Activated T-helper 1 cell treated with anti-CD3 and anti-CD28 coated beads, Interleukin-2, amount 50 U/mL, for 16 hours (primary cell): ENCODE measurements around the gene PGR.
"Not testable (repeated sequence)": the region's sequence is repeated elsewhere in the genome, so short reads cannot be mapped to it uniquely, and the experiment has no call there.

Experiments used
- DNase-seq, 2 donors: peaks; one replicate each; pipeline ENCODE4 v3.0.0-alpha.2; 2020; ENCODE audit warnings: low read depth in 1 of 2, low spot score in 1 of 2

Gene PGR

DNA sequence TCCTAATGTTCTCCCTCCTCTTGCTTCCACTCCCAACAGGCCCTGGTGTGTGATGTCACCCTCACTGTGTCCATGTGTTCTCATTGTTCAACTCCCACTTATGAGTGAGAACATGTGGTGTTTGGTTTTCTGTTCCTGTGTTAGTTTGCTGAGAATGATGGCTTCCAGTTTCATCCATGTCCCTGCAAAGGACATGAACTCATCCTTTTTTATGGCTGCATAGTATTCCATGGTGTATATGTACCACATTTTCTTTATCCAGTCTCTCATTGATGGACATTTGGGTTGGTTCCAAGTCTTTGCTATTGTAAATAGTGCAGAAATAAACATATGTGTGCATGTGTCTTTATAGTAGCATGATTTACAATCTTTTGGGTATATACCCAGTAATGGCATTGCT lies 115.9 kb downstream of the PGR start:
- DNase-seq, result not testable (repeated sequence)

DNA sequence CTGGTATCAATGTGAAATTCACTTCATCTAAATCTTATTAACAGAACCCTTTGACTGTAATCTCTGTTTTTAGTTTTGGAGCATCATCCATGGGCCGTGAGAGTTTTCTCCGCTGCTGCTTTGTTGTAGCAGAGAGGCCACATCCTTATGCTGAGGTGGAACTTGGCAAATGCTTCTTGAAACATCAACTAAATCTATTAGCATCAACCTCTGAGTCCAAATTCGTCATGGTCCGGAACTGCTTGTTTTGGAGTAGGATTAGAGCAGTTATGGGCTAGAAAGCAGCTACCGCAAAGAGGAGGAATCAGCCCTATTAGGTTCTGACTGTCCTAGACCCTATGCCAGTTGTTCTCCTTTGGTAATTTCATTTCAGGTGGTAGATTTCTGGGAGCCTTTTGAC lies 117.7 kb downstream of the PGR start:
- no peak for DNase-seq

DNA sequence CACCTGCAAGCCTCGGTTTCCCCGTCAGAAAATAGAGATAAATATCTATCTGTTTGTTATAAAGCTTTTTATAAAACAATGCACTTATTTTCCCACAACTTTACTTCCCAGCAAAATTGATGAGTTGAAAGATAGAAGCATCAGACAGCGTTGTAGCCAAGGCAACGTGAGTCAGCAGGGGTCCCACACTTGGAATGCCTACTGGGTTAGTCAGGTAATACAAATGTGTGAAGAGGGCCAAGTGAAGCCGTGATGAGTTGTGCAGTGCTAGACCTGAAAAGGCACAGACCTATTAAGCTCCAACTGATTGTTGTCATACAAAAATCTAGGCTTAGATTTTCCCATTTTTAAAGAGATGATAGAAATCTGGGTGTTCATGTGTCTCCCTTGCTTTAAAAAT lies 118.7 kb downstream of the PGR start:
- DNase-seq, result no peak

DNA sequence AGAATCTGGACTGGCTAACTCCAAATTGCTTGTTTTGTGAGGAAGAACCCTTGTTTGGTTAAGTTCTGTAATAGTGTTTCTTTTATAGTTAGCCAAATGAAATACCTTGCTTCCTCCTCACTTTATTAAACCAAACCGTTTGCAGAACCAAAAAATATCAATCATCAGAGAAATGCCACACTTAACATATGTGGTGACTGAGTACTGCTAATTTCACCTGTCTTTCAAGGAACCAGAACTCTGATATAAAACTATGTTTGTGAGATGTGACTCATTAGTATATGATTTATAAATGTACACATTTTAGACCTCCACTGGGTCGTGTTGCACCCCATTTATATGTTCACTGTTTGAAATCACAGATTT lies 119.9 kb downstream of the PGR start:
- DNase-seq, result no peak

DNA sequence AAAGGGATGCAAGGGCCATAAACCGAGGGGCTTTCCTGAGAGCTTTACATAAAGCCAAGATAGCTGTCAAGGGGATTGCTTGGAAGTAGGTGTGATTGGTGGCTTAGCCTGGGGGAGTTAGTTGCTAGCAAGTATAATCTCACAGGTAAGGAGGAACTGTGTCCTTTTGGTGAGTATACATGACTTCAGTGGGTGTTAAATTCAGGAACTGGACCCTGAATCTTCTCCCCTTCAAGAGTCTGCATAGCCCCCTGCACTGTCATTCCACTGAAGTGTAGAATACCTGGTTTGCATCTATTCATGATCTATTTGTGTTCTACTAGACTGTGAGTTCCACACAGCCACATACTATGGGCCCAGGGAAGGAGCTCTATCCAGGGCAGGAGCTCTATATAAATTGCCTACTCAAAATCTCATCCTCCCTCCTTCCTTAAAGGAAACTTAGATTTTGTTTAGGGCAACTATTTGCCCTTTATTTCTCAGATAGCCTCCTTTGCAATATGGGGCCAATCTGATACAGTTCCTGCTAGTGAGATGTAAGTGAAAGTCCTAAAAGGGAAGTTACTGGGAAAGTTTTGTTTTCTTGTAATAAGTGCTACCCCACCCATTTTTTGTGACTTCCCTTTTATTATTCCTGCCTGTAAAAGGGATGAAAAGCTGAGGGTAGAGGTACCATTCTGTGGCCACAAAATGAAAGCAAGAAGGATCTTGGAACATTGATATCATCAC lies 120.5 kb downstream of the PGR start:
- no peak for DNase-seq

DNA sequence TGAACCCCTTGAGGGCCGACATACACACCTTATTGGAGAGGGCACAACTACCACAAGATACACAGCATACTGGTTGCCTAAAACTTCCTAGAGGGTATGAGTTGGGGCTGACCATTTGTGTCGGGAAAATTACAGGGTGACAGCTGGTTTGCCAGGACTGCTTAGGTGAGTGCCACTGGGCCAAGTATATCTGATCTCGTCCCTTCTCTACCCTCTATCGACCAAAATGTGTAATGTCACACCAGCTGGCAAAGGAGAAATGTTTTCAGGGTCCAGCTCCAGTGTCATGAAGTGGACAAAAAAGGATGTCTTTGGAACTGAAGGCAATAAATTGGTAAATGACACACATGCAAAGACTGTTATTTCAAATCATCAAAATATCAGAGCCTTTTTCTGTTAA lies 126.1 kb downstream of the PGR start:
- DNase-seq, result no peak

DNA sequence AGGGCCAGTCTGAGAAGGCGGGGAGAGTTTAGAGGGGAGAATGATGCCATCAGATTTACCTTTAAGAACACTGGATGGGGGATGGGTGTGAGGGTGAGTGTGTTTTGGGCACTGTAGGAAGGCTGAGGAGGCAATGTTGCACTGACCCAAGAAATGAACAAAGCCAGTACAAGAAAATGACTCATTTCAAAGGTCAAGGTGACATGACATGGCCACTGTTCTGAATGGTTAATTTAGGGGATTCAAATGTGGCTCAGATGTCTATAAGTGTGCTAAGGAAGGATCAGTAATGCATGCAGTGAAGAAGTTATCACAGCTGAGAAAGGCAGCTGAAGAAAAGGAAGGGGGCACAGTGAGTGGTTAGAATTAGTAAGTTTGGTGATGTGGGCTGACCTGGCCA lies 129.9 kb downstream of the PGR start:
- no peak for DNase-seq

DNA sequence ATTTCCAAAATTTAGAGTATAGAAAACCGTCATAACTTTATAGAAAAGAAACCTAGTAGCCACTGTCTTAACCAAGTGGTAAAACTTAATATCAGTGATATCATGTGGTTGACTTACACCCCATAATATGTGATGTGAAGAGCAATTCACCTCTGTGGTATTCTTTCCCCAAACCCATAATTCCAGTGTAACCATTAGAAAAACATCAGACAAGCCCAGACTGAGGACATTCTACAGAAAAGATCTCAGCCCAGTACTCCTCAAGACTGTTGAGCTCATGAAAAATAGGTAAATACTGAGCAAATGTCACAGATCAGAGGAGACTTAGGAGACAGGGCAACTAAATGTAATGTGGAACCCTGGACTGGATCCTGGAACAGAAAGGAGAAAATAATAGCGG lies 134.6 kb downstream of the PGR start:
- no peak for DNase-seq

DNA sequence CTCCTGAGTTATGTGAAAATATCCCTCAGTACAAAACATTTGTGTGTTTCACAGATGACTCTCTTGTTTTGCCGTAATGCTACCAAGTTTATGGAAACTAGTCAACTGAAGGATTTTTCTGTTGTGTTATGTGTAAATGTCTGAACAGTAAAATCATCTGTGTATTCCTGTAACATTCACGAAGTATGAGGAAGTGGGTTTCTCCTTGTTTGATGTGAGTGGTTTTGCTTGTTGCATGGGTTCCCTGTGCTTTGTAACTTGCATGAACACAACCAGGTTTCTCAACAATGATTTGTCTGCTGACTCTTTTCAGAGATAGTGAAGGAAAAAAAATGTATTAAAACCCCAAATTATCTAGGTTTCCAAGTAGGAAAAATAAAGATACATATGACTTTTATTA lies 138.1 kb downstream of the PGR start:
- no peak for DNase-seq

DNA sequence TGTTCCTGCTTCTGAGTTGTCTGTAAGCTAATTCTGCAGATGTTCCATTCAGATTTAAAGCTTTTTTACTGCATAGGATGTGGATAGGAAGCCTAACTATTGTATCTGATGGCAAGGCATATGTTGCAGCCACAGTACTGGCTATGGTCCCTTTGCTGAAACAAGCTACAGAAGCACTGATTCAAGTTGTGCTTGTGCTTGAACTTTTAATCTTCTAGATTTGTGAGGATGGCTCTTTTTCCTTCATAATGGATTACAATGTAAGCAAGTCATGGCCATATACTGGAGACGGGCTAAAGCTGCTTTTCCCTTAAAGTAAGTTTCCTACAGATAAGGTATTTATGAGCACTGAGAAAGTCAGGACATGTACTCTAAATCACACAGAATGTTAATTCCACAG lies 138.7 kb downstream of the PGR start:
- DNase-seq, result no peak

DNA sequence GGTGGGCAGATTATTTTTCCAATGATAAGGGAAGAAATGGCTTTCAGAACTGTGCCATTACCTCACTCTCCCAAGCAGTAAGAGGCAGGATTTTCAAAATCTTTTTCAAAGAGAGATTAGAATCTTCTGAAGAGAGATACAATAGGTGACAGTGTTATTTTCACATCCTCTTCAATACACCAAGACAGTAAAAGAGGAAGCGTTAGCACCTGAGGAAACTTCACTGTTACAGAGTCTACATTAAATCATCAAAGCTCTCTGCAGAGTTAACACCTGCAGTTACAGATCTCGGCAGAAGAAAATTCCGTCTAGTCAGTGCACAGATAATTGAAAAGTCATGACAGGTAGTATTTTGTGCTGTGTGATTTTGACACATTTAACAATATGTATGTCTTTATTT lies 144.9 kb downstream of the PGR start:
- DNase-seq, result no peak

DNA sequence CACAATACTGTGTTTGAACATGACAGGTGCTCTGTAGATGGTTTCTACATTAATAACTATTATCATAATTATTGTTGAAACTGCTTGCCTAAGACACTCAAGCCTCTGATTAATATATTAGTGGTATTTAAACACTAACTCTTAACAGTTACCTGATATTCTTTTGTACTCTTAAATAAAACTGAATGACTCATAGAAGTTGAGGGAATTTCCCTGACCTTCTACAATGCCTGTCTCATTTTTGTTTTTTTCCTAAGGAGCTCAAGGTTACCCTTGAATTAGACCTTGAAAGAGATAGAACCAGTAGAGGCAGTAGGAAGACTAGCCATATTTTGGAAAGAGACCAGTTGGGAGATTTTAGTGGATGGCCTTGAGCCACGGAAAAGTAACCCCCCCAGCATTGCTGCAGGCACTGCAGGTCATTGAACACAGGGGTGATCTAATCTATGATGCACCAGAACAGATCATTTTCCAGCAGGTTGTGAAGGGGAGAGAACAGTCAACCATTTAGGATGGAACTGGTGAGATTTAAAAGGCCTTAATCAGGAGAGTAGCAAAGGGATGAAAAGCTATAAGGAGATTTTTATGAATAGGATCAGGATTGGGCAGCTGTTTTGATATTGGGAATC lies 148.3 kb downstream of the PGR start:
- no peak for DNase-seq

DNA sequence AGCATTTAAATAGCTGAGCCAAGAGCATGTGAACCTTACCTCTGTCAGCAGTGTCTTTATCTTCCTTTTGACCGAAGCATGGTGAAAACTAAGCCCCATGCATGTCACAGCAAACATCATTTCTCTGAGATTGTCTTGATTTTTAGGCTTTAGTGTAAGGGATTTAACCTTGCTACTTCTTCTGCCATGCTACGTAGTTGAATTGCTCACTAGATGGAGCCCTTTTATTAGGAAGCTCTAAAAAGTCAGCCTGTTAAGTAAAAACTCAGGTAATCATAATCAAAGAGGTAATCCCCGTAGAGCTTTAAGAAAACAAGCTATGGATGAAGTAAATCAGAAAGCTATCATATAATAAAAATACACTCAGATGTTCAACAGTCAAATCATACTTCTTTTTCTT lies 149.5 kb downstream of the PGR start:
- no peak for DNase-seq
